GM21367 (cell line): ENCODE measurements around the gene AP4M1.
"Not testable (repeated sequence)": the region's sequence is repeated elsewhere in the genome, so short reads cannot be mapped to it uniquely, and the experiment has no call there.

ENCODE experiments used
- ATAC-seq: cut with Tn5 transposase; IDR thresholded peaks from one replicate; pipeline ENCODE4 v1.9.1; 2021; ENCODE audit not compliant: unreplicated experiment

The AP4M1 gene

GRCh38 chr7:100130608-100131453 lies 29.4 kb downstream of the AP4M1 start:
- no peak for ATAC-seq

- ATAC-seq = no peak
Observed at GRCh38 chr7:100132126-100132525, 30.7 kb downstream of the AP4M1 start.

GRCh38 chr7:100132697-100133151 lies 31.3 kb downstream of the AP4M1 start:
- no peak for ATAC-seq

- no peak for ATAC-seq
Observed at GRCh38 chr7:100137851-100138760, 36.7 kb downstream of the AP4M1 start.

DNA sequence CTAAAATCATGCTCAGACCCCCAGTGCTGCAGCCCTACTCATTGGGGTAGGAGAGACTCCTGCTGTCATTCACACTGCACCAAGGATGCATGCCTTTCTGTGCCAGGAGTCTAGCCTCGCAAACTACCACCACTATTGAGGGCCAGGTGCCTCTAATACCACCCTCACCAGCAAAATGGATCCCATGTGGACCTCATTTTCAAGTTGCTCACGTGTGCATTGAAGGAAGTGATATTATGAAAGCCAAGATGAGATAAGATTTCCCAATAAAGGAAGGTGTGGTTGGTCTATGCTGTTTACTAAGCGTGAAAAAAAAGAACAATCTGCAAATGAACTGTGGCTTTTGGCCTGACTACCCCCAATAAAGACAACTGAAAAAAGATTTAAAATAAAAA lies 40.1 kb downstream of the AP4M1 start:
- no peak for ATAC-seq

DNA sequence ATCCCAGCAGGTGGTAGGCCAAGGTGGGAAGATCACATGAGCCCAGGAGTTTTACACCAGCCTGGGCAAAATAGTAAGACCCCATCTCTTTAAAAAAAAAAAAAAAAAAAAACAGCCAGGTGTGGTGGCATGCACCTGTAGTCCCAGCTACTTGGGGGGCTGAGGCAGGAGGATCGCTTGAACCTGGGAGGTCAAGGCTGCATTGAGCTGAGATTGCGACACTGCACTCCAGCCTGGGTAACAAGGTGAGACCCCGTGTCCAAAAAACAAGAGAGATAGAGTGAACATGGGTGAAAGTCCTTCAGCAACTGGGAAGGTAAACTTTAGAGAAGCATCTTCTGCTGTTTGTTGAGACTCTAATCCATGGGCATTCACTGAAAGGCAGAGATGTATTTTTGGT lies 41.0 kb downstream of the AP4M1 start:
- ATAC-seq = no peak

GRCh38 chr7:100146350-100146749 lies 44.9 kb downstream of the AP4M1 start:
- ATAC-seq = not testable (repeated sequence)

DNA sequence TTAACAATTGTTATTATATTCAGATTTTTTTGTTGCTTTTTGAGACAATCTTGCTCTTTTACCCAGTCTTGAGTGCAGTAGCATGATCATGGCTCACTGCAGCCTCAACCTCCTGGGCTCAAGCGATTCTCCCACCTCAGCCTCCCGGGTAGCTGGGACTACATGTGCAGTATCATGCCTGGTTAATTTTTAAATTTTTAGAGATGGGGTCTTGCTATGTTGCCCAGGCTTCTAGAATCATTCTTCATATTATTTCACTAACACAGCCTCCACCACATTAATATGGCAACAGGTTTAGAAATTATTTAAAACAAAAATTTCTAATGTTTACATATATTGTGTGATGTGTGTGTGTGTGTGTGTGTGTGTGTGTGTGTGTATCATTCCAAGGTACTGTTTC lies 45.8 kb downstream of the AP4M1 start:
- ATAC-seq = no peak

- ATAC-seq = no peak
Observed at GRCh38 chr7:100148225-100148558, 46.7 kb downstream of the AP4M1 start.

DNA sequence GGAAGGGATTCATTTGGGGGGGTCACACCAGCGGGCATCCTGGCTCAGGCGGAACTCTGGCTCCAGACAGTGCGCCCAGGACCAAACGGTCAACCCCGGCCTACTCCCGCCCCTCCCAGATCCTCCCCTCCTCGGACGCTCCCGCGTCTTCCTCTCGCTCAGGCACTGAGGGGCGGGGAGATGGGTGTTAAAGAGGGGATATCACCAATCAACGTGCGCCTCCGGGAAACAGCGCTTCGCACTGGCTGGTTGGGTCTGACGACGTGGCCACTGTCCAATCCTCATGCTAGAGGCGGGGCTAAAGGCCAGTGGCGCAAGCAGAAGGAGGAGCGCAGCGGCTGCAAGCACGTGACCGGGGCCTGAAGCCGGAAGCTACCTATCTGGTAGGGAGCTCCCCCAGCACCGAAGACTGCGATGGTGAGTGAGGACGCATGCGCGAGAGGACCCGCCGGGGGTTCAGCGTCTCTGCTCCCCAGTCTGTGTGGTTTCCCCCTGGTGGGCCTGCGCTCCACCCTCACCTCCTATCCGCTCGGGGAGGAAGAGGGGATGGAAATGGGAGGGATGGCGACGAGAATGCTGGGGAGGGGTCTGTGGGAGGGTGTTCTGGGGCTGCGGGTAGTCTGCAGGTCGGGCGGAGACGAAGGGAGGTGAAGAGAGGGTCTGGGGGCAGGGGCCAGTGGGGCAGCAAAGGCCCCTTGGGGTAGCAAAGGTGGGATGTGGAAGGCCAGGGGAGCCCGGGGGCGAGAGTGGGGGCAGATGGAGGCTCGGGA lies 47.3 kb downstream of the AP4M1 start, which contains the start of gene LAMTOR4:
LAMTOR4 (plus strand) TSS at position 360 of the 770 bp plus-strand sequence; CDS start at position 415, 55 bp downstream.
- ATAC-seq = peak; percentile 96

DNA sequence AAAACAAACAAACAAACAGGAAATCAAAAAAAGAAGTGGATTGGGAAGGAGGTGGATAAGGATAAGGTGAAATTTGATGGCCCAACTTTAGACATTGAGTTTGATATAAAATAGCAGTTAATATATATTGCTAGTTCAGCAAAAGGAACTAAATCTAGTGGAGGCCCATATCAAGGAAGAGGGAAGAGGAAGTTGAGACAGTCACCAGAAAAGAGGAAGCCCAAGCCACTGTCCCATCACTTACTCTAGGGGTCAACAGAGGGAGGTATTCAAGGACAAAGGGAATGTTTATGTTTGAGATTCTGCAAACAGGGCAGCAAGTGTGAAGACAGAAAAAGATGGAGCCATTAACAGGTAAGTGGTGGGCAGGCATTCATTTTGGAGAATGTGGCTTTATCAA lies 51.0 kb downstream of the AP4M1 start:
- ATAC-seq = no peak

GRCh38 chr7:100152937-100153666 lies 51.7 kb downstream of the AP4M1 start:
- ATAC-seq = no peak

DNA sequence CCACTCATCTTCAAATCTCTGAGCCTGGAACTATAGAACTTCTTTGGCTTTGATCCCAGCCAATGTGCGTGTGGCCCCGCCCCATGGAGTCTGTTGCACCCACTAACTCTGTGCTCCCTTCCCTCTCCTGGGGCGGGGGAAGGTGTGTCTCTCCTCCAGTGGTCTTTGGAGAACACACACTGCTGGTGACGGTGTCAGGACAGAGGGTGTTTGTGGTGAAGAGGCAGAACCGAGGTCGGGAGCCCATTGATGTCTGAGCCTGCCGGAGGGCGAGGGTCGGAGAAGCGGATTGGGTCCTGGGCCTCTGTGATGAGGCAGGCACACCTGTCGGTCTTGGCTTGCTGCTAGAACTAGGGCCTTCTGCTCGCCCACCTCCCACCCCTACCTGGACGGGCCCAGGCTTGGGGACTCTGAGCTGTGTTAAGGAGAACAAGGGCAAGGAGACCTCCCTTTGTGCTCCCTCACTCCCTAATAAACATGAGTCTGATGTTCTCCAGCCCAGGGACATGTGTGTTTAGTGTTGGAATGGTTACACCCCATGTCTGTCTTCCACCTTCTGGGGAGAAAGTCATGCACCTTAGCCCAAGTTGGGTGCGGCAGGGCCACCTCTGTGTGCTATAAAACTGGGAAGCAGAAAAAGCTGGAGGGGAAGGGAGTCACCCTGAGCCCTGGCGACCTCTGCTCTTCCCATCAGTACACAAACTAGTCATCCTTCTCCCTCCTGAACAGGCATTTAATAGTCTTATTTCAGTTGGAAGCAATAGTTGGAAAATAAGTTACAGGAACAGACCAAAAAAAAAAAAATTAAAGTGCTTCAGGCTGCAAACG lies 52.5 kb downstream of the AP4M1 start:
- ATAC-seq = no peak

DNA sequence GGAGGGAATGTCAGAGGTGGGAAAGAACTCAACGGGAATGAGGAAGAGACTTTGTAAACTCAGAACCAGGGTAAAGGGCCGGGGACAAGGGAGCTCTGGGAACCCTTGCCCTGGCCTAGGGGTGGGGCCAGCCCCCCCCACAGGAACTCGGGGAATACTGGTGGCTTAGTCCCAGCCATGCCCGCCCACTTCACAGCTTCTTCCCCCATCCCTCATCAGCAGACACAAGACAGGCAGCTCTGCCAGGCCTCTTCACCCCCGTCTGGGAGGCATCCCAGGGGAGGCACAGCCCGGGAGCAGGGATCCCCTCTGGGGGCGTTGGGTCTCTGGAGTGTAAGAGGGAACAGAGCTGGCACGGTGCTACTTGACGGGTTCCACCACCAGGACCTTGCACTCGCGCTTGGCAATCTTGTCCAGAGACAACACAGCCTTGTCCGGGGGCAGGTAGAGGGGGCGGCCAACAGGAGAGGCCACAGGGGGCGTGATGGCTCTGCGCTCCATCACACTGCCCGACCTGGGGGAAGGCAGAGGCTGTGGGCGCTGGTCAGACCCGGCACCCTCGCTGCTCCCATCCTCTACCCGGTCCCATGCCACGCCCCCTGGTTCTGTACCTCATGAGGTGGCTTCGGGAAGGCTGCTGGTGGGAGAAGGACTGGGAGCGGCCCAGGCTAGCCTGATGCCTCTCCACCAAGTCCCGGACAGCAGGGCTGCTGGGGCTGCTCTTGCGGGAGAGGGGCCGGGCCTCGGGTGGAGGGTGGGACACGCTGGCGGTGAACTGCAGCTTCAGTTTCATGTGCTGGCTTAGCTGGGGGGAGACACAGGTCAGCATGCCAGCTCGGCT lies 53.4 kb downstream of the AP4M1 start:
- no peak for ATAC-seq

DNA sequence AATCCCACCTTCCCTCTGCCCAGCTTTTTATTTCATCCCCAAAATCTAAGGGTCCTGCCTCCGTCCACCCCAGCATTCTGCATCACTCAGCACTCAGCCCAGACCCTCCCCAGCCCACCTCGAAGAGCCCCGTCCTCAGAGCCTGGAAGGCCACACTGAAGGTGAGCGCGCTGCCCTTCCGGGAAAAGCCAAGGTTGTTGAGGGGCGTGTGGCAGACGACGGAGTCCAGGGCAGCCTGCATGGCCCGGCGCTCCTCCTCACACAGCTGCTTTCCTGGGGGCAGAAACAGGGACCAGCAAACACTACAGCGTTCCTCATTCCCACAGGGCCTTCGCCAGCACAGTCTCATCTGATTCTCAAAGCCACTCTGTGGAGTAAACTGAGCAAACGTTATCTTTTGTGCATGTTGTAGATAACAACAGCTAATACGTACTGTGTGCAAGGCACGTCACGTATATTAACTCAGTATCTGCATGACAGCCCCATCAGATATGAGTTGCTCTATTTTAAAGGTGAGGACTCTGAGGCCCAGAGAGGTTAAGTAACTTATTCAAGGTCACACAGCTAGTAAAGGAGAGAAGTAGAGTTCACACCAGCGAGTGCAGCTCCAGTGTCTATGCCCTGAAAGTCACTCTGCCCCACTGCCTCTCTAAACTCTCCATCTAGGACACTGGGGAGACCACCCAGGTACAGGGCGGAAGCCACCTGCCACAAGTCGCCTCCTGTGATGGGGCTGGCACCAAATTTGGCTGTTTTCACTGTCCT lies 54.3 kb downstream of the AP4M1 start:
- ATAC-seq = no peak

DNA sequence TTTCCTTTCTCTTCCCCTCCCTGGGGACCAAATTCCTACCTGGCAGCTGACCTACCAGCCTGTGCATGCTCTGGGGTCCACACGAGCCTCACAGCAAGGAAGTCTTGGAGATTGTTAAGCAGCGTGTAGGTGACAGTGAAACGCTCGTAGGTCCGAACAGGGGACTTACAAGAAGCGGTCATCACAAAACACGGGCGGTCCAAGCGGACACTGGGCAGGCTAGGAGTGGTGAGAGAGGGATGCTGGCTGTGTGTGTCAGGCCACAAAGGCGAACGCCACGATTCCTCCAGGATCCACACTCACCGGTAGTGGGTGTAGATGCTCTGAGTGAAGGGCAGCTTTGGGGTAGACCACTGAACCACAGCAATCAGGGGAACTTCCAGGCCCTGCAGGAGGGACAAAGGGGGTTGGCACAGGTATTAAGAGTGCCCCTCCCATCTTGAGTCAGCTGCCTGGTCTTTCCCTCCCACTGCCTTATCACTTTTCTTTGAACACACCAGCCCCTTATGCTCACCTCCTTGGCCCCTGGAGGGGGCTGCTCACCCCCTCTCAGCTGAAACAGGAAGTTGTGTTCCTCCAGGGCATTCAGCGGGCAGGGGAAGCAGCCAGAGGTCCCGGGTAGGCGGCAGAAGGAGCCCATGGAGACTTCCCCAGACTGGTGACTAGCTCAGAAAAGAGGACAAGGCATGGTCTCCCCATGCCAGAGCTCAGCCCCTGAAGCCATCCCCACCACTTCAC lies 55.1 kb downstream of the AP4M1 start:
- no peak for ATAC-seq

GRCh38 chr7:100157069-100157333 lies 55.6 kb downstream of the AP4M1 start:
- no peak for ATAC-seq
